UCSD-AML1 (cell line): ENCODE data around the gene NACC1.
A peak's percentile ranks its signal among the peaks of the same experiment; 100 is the strongest.

Experiments used
- DNase-seq: peaks from one replicate; lab custom pipeline; 2025; ENCODE audit not compliant: unreplicated experiment; lab: John Stamatoyannopoulos, UW

NACC1 gene

GRCh38 chr19:13117772-13118423, at the start of gene NACC1:
Gene NACC1 (plus strand): TSS chr19:13118264. CDS start chr19:13135208, 16,944 bp downstream.
- DNase-seq = peak; percentile 92

GRCh38 chr19:13069415-13070359, 48.4 kb upstream of the NACC1 start:
- peak; percentile 57 for DNase-seq

GRCh38 chr19:13070425-13071140, 47.5 kb upstream of the NACC1 start:
- no peak for DNase-seq

- DNase-seq = no peak
Observed at GRCh38 chr19:13071444-13072187, 46.4 kb upstream of the NACC1 start.

GRCh38 chr19:13072188-13072908, 45.7 kb upstream of the NACC1 start:
- no peak for DNase-seq

DNA sequence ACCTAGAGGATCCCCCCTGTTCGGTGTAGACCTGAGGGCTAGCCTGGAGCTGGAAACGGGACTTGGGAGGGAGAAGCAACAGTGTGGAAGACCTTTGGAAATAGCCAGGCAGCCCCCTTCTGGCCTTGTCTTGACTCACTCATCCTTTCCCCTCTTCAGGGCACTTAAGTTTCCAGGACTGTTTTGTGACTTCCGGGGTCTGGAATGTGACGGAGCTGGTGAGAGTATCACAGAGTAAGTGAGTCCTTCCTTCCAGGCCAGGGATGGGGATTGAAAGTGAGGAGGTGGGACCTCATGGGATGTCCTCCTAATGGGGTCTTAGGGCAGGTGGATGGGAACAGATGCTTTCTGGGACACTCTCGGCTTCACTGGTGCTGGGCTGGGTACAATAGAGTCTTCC, 44.8 kb upstream of the NACC1 start:
- DNase-seq = no peak

DNA sequence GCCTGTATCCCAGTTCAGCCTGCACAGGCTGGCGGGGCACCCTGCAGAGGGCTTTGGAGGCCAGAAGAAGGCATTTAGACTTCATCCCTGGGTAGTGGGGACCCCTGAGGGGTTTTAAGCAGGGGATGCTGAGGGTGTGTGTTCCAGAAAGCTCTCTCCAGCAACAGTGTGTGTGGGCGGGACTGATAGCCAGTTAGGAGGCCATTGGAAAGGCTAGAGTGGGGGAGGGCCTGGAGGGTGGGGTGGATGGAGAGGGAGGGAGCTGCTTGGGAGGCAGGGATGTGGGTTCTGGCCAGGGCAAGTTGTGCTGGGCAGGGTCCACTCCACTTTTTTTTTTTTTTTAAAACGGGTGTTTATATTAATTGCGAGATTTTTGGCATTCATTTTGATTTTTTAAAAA, 43.7 kb upstream of the NACC1 start:
- no peak for DNase-seq

DNA sequence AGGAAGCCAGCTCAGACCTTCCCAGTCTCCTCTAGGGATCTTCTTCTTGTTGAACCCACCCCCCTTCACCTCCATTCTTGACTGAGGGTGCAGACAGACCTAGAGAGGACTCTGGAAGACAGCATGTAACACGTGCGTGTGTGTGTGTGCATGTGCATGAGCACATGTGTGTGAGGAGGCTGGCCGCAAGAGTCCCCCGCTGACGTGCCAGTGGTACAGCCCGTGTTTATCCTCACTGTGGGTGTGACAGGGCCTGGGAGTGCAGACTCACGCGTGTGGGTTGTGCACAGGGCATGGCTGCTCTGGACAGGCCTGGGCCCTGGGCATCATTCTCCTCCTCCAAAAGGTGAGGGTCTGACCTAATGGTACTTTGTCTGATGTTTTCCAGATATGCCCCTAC, 41.7 kb upstream of the NACC1 start:
- no peak for DNase-seq

DNA sequence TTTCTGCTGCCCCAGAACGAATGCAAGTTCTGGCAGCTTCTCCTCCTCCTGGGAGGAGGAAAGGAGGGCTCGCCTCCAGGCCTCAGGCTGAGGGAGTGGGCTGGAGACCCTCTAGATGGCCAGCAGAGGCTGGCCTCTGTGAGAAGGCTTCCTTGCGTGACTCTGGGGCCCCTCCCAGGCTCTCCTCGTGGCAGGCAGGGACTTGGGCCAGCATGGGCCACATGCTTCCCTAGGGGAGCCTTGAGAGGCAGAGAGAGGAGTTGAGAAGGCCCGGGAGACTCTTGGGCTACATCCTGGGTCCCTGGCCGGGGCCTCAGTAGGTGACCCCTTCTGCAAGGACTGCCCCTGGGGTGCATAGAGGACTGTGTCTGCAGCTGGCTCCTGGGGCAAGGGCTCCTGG, 41.3 kb upstream of the NACC1 start:
- no peak for DNase-seq

- no peak for DNase-seq
Observed at GRCh38 chr19:13077240-13077639, 40.8 kb upstream of the NACC1 start.

DNA sequence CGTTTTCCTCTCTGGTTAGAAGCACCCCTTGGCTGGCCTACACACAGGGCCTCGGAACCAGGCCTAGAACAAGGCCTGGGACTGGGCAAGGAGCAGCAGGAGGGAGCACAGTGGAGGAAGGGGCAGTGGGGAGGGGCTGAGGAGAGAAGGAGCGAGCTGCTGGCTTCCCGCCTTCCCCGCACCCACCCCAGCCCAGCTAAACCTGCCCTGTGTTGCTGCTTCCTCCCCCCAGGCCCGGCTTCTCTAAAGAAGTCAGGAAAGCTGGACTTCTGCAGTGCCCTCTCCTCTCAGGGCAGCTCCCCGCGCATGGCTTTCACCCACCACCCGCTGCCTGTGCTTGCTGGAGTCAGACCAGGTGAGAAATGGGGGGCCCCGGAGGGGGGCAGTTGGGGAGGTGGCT, 39.7 kb upstream of the NACC1 start:
- no peak for DNase-seq

DNA sequence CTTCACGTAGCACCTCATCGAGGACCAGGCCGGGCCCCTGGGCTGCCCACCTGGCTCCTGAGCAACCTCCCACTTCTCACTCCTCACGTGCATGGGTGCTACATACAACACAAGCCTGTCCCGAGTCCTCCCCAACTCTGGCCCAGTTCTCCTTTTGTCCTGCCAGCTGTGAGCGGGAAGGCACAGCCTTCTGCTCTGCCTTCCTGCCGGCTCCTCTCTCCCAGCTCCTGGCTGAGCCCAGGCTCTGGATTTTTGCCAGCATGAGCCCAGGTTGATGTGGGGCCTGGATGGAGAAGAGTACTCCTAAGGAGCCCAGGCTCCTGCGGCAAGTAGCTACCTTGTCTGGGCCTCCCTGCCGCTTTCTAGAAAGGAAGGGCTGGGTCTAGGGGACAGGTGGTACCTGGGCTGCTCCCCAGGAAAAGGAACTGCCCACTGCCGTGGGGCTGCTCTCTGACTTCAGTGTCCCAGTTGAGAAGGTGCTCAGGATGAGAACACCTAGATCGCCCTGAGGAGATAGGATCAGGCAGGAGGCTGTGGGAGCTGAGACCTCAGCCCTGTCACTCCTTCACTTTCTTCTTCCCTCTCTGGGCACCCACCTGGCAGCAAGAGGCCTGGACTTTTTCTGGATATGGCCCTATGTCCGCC, 39.0 kb upstream of the NACC1 start:
- no peak for DNase-seq

DNA sequence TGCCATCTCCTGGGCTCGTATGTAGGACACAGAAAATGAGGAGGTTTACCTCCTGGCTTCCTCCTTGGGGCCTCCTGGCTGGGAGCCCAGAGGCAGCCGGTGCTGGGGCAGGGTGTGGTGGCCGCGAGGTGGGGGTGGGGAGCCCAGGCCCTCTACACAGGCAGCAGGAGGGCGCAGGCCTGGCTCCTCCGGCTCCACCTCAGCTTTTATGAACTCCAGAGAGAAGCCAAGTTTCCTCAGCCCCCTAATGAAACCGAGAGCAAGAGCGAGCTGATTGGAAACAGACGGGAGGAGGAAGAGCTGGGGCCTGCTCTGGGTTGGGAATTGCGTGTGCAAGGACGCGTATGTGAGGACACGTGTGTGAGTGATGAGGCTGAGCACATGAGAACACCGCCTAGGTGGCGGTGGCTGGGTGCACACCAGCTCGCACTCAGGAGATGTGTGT, 38.5 kb upstream of the NACC1 start:
- DNase-seq = no peak

DNA sequence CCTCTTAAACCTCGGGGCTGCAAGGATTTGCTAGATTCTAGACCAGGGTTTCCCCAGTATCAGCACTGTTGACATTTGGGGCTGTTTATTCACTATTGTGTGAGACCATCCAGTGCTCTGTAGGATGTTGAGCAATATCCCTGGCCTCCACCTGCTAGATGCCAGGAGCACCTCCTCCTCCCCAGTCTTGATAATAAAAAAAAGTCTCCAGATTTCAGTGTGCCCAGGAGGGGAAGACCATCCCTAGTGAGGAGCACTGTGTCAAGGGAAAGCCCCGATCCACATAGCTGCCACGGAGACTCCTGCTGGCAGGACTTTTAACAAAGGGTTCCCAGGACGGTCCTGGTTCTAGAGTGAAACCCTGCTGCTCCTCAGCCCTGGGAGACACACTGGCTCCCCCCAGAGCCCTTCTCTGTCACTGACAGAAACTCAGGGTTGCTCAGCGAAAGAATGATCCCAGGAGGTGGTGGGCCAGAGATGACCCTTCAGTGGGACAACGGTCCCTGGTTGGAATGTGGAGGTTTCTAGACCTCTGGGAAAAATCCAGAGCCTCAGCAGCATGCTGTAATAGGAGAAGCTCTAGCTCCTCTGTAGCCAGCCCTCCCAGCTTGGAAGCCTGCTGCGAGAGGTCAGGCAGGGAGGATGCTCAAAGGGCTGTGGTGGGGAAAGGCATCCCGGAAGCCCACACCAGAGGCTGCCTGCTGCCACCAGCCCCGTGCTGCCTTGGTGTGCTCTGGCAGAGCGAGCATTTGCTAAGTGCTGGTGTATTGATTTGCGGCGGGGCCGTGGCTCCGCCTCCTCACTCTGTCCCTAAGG, 35.7 kb upstream of the NACC1 start:
- DNase-seq = no peak

DNA sequence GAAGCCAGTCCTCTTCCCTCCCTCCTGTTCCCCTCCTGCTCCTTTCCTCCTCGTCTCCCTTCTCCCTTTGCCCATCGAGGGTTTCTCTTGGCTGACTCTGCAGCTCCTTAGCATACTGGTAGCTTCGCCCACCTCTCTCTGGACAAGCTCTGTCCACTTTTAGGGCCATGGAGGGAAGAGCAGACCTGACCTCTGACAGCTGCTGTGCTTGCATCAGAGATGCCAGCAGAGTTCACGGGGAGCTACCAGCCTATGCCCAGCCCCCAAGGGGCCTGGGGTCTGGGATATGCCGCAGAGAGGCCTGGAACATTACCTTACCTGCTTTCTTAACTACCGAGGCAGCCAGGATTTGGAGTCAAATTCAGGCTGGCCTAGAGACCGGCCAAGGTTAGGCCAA, 35.1 kb upstream of the NACC1 start:
- DNase-seq = no peak

DNA sequence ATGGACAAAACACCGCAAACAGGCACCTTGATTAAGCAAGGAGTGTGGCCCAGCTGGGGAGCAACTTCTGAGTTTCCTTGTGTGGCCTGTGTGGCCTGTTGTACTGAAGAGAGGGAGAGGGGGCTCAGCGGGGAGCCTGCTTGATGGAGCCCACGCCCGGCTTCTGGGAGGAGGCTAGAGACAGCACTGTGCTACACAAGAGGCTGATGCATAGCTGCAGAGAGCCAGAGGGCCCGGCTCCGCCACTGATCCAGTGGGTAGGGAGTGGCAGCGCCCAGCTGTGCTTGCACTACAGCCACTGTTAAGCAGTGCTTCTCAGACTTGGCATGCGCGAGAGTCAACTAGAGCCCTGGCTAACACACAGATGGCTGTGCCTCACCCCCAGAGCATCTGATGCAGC, 34.4 kb upstream of the NACC1 start:
- no peak for DNase-seq

DNA sequence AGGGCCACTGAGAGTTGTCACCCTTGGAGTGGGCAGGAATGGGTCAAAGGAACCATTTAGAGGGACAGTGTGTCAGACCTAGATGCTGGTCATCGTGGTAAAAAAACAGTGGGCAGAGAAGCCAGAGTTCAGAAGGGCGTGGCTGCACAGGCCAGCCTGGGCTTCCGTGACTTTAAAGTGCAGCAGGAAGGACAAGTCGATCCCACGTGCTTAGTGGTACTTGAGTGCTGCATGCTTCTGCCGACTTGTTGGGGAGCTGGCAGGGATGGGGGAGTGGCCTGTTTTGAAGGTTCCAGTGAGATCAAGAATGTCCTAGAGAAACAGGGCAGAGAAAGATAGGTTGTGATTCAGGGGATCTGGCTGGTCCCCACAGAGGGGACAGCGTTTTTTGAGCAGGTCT, 32.4 kb upstream of the NACC1 start:
- no peak for DNase-seq

DNA sequence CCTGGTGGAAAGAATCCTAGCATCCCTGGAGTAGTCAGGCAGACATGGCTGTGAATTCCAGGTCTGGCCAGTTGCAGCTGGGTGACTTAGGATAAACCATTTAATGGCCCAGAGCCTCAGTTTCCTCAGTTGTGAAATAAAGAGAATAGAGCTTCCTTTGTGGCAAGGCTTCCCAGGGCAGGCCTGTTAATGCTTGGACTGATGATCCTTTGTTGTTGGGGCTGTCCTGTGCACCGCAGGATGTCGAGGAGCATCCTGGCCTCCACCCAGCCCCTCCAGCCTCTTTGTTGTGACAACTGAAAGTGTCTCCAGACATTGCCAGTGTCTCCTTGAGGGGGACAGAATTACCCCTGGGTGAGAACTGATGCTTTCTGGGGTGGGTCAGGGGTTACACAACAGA, 31.7 kb upstream of the NACC1 start:
- DNase-seq = no peak

DNA sequence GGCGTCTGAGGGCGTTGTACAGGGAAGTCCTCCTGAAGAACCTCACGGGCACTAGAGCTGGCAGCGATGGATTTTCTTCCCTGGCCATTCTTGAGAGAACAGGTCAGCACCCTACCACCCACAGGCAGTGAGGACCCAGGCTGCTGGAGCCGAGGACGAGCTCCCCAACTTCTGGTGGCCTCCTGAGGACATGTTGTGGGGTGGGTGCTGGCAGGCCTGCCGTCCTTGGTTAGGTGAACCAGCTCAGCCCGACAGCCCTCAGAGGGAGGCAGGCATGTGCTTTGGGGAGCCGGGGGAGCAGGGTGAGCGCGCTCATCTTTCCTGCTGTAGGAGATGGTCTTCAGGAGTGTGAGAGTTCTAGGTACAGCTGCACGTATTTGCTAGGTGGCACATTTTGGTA, 30.8 kb upstream of the NACC1 start:
- no peak for DNase-seq
